Myocyte (in vitro differentiated cells): Measurements from ENCODE around the gene RNF144B. TPM values are rescaled to one million over a fixed set of nuclear protein-coding genes. Genes with fewer than 3 reads are reported as not detected.
A peak's percentile ranks its signal among the peaks of the same experiment; 100 is the strongest.
"Not testable (repeated sequence)": the region's sequence is repeated elsewhere in the genome, so short reads cannot be mapped to it uniquely, and the experiment has no call there.

Source experiments
- DNase-seq: peaks from one replicate; pipeline ENCODE4 v3.0.0-alpha.2; 2012; ENCODE audit warnings: low read depth
- total RNA-seq: library from RNA; depleted of rRNA; stranded (reverse); fragments of >200 nt; gene quantifications from 2 replicates; pipeline ENCODE4 v1.2.3, GENCODE V29; 2014

The RNF144B gene
- total RNA-seq, 1 donor from 2014 or later = 6.7 TPM

GRCh38 chr6:18406955-18407749 is 20.0 kb downstream of the RNF144B start:
- DNase-seq = no peak

DNA sequence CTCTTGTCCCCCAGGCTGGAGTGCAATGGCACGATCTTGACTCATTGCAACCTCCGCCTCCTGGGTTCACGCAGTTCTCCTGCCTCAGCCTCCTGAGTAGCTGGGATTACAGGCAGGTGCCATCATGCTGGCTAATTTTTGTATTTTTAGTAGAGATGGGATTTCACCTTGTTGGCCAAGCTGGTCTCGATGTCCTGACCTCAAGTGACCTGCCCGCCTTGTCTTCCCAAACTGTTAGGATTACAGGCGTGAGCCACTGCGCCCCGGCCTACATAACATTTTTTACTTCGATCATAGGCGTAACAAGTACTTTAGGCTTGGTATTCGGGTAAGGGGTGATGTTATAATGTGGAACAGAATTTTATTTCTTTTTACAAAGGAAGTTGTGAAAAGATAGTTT is 22.5 kb downstream of the RNF144B start:
- not testable (repeated sequence) for DNase-seq

GRCh38 chr6:18410412-18410811 is 23.3 kb downstream of the RNF144B start:
- no peak for DNase-seq

GRCh38 chr6:18412068-18412467 is 24.9 kb downstream of the RNF144B start:
- no peak for DNase-seq

GRCh38 chr6:18412644-18413043 is 25.5 kb downstream of the RNF144B start:
- DNase-seq = no peak

GRCh38 chr6:18413381-18413780 is 26.2 kb downstream of the RNF144B start:
- DNase-seq = no peak

GRCh38 chr6:18414116-18414515 is 27.0 kb downstream of the RNF144B start:
- DNase-seq = no peak

DNA sequence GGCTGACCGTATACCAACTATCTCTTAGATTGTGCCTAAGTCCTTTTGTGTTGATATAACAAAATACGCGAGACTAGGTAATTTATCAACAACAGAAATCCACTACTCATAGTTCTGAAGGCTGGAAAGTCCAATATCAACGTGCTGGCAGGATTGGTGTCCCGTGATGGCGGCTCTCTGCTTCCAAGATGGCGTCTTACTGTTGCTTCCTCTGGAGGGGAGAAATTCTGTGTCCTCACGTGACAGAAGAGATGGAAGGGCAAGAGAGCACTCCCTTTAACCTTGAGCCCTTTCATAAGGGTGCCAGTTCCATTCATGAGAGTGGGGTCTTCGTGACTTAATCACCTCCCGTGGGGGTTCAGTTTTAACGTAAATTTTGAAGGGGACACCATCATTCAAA is 28.1 kb downstream of the RNF144B start:
- DNase-seq = no peak

- peak; percentile 2 for DNase-seq
Observed at GRCh38 chr6:18415671-18416340, 28.7 kb downstream of the RNF144B start.

GRCh38 chr6:18416341-18416679 is 29.2 kb downstream of the RNF144B start:
- DNase-seq = peak; percentile 5

DNA sequence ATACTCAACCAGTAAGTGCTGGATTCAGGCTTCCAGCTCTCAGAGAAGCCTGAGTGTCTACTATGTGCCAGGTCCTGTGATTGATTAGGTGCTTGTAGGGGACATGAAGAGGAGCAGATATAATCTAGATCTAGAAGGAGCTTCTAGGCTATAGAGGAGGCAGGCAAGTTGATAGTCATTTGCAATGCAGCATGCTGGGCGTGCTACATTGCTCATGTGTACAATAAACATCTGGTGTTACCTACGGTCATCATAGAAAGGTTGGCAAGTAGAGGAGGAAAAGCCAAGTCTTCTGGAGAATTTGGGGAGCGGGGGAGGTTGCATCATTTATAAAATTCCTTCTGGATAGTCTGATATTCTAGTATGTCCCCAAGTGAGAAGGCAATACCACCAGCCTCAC is 33.2 kb downstream of the RNF144B start:
- no peak for DNase-seq

GRCh38 chr6:18422136-18422535 is 35.0 kb downstream of the RNF144B start:
- no peak for DNase-seq

DNA sequence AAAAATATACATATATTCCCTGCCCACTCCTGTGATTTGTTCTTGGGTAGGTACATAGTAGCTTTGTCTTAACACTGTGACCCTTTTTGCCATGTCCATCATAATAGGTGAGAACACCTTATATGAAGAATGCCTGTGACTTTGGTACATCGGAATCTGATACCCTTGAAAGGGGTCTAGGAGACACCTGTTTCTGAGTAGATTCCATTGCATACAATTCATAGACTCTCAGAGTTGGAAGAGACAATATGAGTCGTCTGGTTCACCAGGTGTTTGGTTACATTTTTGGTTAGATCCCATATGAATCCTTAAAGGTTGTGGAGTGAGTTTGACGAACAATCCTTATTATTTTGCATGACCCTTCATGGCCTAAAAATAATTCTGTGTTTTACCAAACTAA is 36.3 kb downstream of the RNF144B start:
- DNase-seq = no peak

DNA sequence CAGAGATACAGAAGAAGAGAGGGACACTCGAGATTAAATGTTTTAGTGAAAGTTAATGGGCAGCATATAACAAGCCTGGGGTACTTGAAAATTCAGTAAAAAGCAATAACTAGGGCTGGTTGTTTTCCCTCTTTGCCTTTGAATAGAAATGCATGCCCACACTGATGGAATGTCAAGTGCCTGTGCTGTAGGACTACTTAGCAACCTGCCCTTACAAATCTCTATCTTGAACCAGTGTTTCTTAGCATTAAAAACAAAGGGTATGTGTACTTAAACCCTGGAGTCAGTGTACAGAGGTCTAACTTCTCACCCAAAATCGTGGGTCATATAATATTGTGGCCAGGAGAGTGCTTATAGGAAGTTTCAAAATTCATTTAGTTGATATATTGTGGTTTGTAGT is 37.1 kb downstream of the RNF144B start:
- DNase-seq = no peak

- DNase-seq = no peak
Observed at GRCh38 chr6:18425218-18425617, 38.1 kb downstream of the RNF144B start.

GRCh38 chr6:18427296-18427695 is 40.1 kb downstream of the RNF144B start:
- no peak for DNase-seq

DNA sequence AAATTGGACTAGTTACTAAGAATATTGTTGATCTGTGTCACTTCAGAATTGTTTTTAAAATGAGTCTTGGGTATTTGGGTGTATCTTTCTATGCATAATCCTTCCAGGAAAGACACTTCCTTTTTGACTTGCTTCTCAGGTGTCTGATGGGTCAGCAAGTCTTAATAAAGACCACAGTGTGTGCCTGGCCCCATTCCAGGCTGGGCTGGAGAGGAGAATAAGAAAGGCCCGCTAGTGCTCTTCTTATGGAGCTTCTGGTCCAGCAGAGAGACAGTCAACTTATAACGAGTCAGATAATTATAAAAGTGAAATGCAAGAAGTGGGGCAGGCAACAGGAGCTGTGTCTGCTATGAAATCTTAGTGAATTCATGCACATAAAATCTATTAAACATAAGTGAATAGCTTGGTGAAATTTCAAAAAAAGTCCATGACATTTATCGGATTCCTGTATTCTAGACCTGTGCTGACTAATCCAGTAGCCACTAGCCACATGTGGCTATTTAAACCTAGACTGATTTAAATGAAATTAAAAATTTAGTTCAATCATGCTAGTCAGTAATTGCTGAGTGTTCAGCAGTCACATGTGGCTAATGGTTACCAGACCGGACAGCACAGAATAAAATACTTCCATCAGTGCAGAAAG is 42.6 kb downstream of the RNF144B start:
- DNase-seq = no peak

- DNase-seq = peak; percentile 14
Observed at GRCh38 chr6:18431581-18431980, 44.4 kb downstream of the RNF144B start.

- peak; percentile 11 for DNase-seq
Observed at GRCh38 chr6:18432180-18432579, 45.0 kb downstream of the RNF144B start.

- DNase-seq = no peak
Observed at GRCh38 chr6:18432619-18433018, 45.5 kb downstream of the RNF144B start.

DNA sequence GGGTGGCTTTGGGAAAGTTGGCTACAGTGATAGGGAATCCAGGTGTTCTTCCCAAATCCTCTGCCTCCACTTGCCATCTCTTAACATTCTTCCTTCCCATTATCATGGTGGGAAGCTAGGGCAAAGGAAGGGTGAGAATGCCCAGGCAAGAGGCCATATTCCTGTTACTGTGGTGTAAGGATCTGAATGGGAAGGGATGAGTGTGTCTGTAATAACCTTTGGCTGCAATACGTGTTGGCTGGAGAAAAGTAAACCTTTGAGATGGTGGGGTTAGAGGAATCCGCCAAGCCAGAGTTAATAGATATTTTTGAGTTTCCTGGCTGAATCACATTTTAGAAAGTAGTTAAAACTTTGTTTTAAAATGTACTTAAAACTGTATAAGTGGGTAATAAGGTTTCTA is 45.9 kb downstream of the RNF144B start:
- DNase-seq = no peak

- DNase-seq = no peak
Observed at GRCh38 chr6:18436341-18436740, 49.2 kb downstream of the RNF144B start.
